Upper lobe of left lung (tissue), 4 donors: ENCODE results near the gene WFDC1.

Experiments
- POLR2A ChIP-seq, 4 donors: fragments of 450-650 bp; IDR thresholded peaks; one replicate each; pipeline ENCODE4 v1.5.1; 2016 to 2017; ENCODE audit warnings: antibody characterized with exemption in 4 of 4, mild to moderate bottlenecking in 2 of 4
- POLR2AphosphoS5 ChIP-seq, 2 donors: sonication (generic); formaldehyde crosslinking; IDR thresholded peaks; one replicate each; pipeline ENCODE4 v1.5.1; 2017; ENCODE audit warnings: antibody characterized with exemption in 2 of 2
- TF ChIP-seq, protein P1 (sequence below), 6 experiments: fragments of 450-650 bp in 4 of 6; fragments of 200-600 bp in 2 of 6; sonication (generic) in 2 of 6; IDR thresholded peaks; one replicate each; pipeline ENCODE4 v1.5.1; 2016 to 2019; ENCODE audit warnings: antibody characterized with exemption in 6 of 6

DNA sequence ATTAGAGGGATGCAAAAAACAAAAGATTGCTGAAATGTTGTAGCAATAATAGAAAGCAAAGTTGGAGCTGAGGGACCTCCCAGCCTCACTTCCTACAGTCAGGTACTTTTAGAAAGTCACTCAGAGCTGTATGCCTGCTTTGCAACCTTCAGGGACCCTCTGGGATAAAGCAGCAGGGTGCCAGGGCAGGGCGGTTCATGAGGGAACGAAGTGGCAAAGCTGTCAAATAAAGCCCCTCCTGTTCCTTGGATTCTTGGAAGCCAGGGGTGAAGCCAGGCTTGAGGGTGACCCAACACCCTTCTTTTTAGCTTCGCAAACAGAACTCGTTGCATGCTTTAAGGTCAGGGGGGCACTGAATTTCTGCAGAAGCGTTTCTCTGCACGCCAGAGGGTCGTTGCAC is 74.4 kb downstream of the WFDC1 start:
- TF ChIP-seq POLR2A (IDR thresholded peaks at IDR 0.05) (no peak), POLR2AphosphoS5 (IDR thresholded peaks at IDR 0.05) (no peak)
- TF ChIP-seq, protein P1, sequence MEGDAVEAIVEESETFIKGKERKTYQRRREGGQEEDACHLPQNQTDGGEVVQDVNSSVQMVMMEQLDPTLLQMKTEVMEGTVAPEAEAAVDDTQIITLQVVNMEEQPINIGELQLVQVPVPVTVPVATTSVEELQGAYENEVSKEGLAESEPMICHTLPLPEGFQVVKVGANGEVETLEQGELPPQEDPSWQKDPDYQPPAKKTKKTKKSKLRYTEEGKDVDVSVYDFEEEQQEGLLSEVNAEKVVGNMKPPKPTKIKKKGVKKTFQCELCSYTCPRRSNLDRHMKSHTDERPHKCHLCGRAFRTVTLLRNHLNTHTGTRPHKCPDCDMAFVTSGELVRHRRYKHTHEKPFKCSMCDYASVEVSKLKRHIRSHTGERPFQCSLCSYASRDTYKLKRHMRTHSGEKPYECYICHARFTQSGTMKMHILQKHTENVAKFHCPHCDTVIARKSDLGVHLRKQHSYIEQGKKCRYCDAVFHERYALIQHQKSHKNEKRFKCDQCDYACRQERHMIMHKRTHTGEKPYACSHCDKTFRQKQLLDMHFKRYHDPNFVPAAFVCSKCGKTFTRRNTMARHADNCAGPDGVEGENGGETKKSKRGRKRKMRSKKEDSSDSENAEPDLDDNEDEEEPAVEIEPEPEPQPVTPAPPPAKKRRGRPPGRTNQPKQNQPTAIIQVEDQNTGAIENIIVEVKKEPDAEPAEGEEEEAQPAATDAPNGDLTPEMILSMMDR (IDR thresholded peaks at IDR 0.05) = no peak
